Calu3 (cell line): Measurements from ENCODE around the gene LDLRAD4. TPM values are rescaled to one million over a fixed set of nuclear protein-coding genes. Genes with fewer than 3 reads are reported as not detected.

Experiments used
- BruUV-seq: library from RNA; stranded (reverse); fragments of 400-500 nt; replicated peaks from 2 replicates; lab custom pipeline; 2021; lab: Mats Ljungman, UMichigan
- CTCF ChIA-PET: fragments of 300-600 bp; sonication (Branson Sonifier 250); formaldehyde crosslinking; loops from one replicate; lab custom pipeline; 2022; ENCODE audit warnings: antibody characterized with exemption; lab: Charles Lee
- DNase-seq: peaks from one replicate; pipeline ENCODE4 v3.0.0; 2022
- H3K27ac Mint-ChIP-seq: one replicate; pipeline ENCODE4 v1.8.0; 2022; ENCODE audit warnings: mixed read lengths; ENCODE audit not compliant: unreplicated experiment
- H3K27me3 Mint-ChIP-seq: one replicate; pipeline ENCODE4 v1.8.0; 2022; ENCODE audit warnings: mixed read lengths; ENCODE audit not compliant: unreplicated experiment
- H3K36me3 Mint-ChIP-seq: one replicate; pipeline ENCODE4 v1.8.0; 2022; ENCODE audit warnings: mild to moderate bottlenecking, moderate library complexity, mixed read lengths; ENCODE audit not compliant: insufficient read depth, unreplicated experiment
- H3K4me1 Mint-ChIP-seq: one replicate; pipeline ENCODE4 v1.8.0; 2022; ENCODE audit warnings: mild to moderate bottlenecking, low read depth, mixed read lengths; ENCODE audit not compliant: unreplicated experiment
- H3K4me3 Mint-ChIP-seq: one replicate; pipeline ENCODE4 v1.8.0; 2022; ENCODE audit warnings: mild to moderate bottlenecking, low read depth, moderate library complexity, mixed read lengths; ENCODE audit not compliant: unreplicated experiment
- H3K9me3 Mint-ChIP-seq: one replicate; pipeline ENCODE4 v1.8.0; 2022; ENCODE audit warnings: low read depth, mixed read lengths; ENCODE audit not compliant: unreplicated experiment
- CTCF ChIP-seq: fragments of 200-600 bp; IDR thresholded peaks from one replicate; pipeline ENCODE4 v1.8.0; 2022; ENCODE audit warnings: antibody characterized with exemption; ENCODE audit not compliant: unreplicated experiment
- intact Hi-C: fragments of 100-400 bp; cut with micrococcal nuclease; formaldehyde crosslinking; loops from one replicate; pipeline ENCODE4 v1.10.0; 2022; ENCODE audit not compliant: unreplicated experiment
- total RNA-seq: library from RNA; stranded (reverse); gene quantifications from 2 replicates; pipeline ENCODE4 v1.2.3, GENCODE V29; 2022

The LDLRAD4 gene
- total RNA-seq, 1 experiment from 2014 or later, result 0.50 TPM

DNA sequence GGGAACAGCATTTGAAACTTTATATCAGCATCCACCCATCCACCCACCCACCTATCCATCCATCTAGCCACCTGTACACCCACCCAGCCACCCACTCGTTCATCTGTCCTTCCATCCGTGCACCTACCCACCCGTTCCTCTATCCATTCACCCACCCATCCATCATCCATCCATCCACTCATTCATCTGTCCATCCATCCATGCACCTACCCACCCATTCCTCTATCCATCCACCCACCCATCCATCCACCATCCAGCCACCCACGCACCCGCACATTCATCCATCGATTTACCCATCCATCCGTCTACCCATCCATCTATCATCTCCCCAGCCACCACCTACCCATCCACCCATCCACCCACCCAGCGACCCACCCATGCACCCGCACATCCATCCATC lies 24.8 kb downstream of the LDLRAD4 start:
- peaks cover 36% of the 10 kb centered on the region for H3K27me3 Mint-ChIP-seq
- H3K9me3 Mint-ChIP-seq, result no peaks in the 10 kb centered on the region
- H3K4me1 Mint-ChIP-seq, result no peaks in the 10 kb centered on the region
- CTCF ChIA-PET, result no interaction called here
- no TSS peak for BruUV-seq
- no peak overlapping the region for H3K4me3 Mint-ChIP-seq
- intact Hi-C loops, result no loop called here
- H3K27ac Mint-ChIP-seq, result no peak overlapping the region
- DNase-seq, result no peak
- no peaks in the 10 kb centered on the region for H3K36me3 Mint-ChIP-seq
- TF ChIP-seq CTCF, result no peak

GRCh38 chr18:13244135-13244534 lies 25.6 kb downstream of the LDLRAD4 start:
- Mint-ChIP-seq H3K36me3 (no peaks in the 10 kb centered on the region), H3K4me1 (no peaks in the 10 kb centered on the region), H3K4me3 (no peak overlapping the region), H3K27me3 (peaks cover 36% of the 10 kb centered on the region), H3K27ac (no peak overlapping the region), H3K9me3 (no peaks in the 10 kb centered on the region)
- CTCF ChIA-PET, result no interaction called here
- no TSS peak for BruUV-seq
- TF ChIP-seq CTCF, result no peak
- intact Hi-C loops, result no loop called here
- no peak for DNase-seq

- no peaks in the 10 kb centered on the region for H3K4me1 Mint-ChIP-seq
- H3K36me3 Mint-ChIP-seq, result no peaks in the 10 kb centered on the region
- no peak overlapping the region for H3K27ac Mint-ChIP-seq
- CTCF ChIA-PET, result no interaction called here
- TF ChIP-seq CTCF, result no peak
- no TSS peak for BruUV-seq
- intact Hi-C loops, result no loop called here
- H3K9me3 Mint-ChIP-seq, result no peaks in the 10 kb centered on the region
- peaks cover 48% of the 10 kb centered on the region for H3K27me3 Mint-ChIP-seq
- DNase-seq, result no peak
- no peak overlapping the region for H3K4me3 Mint-ChIP-seq
Observed at GRCh38 chr18:13245481-13246000, 27.0 kb downstream of the LDLRAD4 start.

GRCh38 chr18:13246121-13246520 lies 27.6 kb downstream of the LDLRAD4 start:
- H3K9me3 Mint-ChIP-seq, result no peaks in the 10 kb centered on the region
- intact Hi-C loops, result no loop called here
- TF ChIP-seq CTCF, result no peak
- DNase-seq, result no peak
- peaks cover 53% of the 10 kb centered on the region for H3K27me3 Mint-ChIP-seq
- CTCF ChIA-PET, result no interaction called here
- no peak overlapping the region for H3K4me3 Mint-ChIP-seq
- no peaks in the 10 kb centered on the region for H3K4me1 Mint-ChIP-seq
- no peak overlapping the region for H3K27ac Mint-ChIP-seq
- no peaks in the 10 kb centered on the region for H3K36me3 Mint-ChIP-seq
- no TSS peak for BruUV-seq
